H1 (cell line): ENCODE data around the gene SEC16A. TPM values are rescaled to one million over a fixed set of nuclear protein-coding genes. Genes with fewer than 3 reads are reported as not detected.

Source experiments
- CTCF ChIA-PET: fragments of 300-600 bp; sonication (Branson Sonifier 250); formaldehyde crosslinking; loops from one replicate; lab custom pipeline; 2021; ENCODE audit not compliant: partially characterized antibody; lab: Charles Lee
- POLR2A ChIA-PET: fragments of 300-600 bp; sonication (Branson Sonifier 250); formaldehyde crosslinking; loops from one replicate; lab custom pipeline; 2021; ENCODE audit warnings: inconsistent platforms; ENCODE audit not compliant: partially characterized antibody; lab: Charles Lee
- DNase-seq, 2 experiments: peaks; one replicate each; pipeline versions ENCODE4 v3.0.0 to v3.0.0-alpha.2; 2010 to 2022; ENCODE audit warnings: low spot score in 2 of 2, low read depth in 1 of 2, mixed read lengths in 1 of 2
- FAIRE-seq: peaks from 2 replicates; lab custom pipeline; 2011; peaks lifted over from hg19 to GRCh38; lab: Jason Lieb, UNC
- H2AFZ ChIP-seq: 2 replicates; pipeline ENCODE4 v1.8.1; 2012; ENCODE audit warnings: low read length, inconsistent platforms
- H2AK5ac ChIP-seq: 2 replicates; pipeline ENCODE4 v1.6.1; 2013; ENCODE audit warnings: low read depth, low read length
- H2BK120ac ChIP-seq: replicated peaks from 2 replicates; pipeline ENCODE3; 2013; ENCODE audit warnings: low read depth, low read length, inconsistent platforms
- H2BK12ac ChIP-seq: 2 replicates; pipeline ENCODE4 v1.6.1; 2013; ENCODE audit warnings: low read depth, low read length
- H2BK15ac ChIP-seq: 2 replicates; pipeline ENCODE4 v1.6.1; 2013; ENCODE audit warnings: low read length
- H2BK20ac ChIP-seq: 2 replicates; pipeline ENCODE4 v1.6.1; 2013; ENCODE audit warnings: low read length
- H2BK5ac ChIP-seq: 2 replicates; pipeline ENCODE4 v1.6.1; 2013; ENCODE audit warnings: low read depth, low read length
- H3K14ac ChIP-seq: 2 replicates; pipeline ENCODE4 v1.6.1; 2013; ENCODE audit warnings: inconsistent platforms; ENCODE audit not compliant: insufficient read length
- H3K18ac ChIP-seq: 2 replicates; pipeline ENCODE4 v1.6.1; 2013; ENCODE audit warnings: low read length; ENCODE audit errors: extremely low read depth
- H3K23ac ChIP-seq: 2 replicates; pipeline ENCODE4 v1.6.1; 2013; ENCODE audit warnings: inconsistent platforms; ENCODE audit not compliant: insufficient read length
- H3K23me2 ChIP-seq: 2 replicates; pipeline ENCODE4 v1.6.1; 2013; ENCODE audit warnings: low read depth, low read length
- H3K27ac ChIP-seq: 2 replicates; pipeline ENCODE4 v1.6.1; 2011; ENCODE audit warnings: low read depth, low read length, inconsistent platforms
- H3K27me3 ChIP-seq, 4 experiments: replicated peaks in 1 of 4; 1 replicate in 1 of 4; 2 replicates in 3 of 4; pipeline versions ENCODE4 v1.6.1 to v1.8.1; 2011 to 2013; ENCODE audit warnings: low read length in 3 of 4, mild to moderate bottlenecking in 3 of 4, inconsistent platforms in 2 of 4, mixed read lengths in 2 of 4, moderate library complexity in 1 of 4; ENCODE audit not compliant: control insufficient read depth in 3 of 4, insufficient read depth in 3 of 4; ENCODE audit errors: extremely low read depth in 1 of 4
- H3K36me3 ChIP-seq, 4 experiments: 2 replicates each; pipeline versions ENCODE4 v1.6.1 to v1.8.1; 2011 to 2013; ENCODE audit warnings: mild to moderate bottlenecking in 4 of 4, low read length in 3 of 4, moderate library complexity in 2 of 4, control low read depth in 1 of 4, inconsistent platforms in 1 of 4; ENCODE audit not compliant: insufficient read depth in 4 of 4, control insufficient read depth in 2 of 4
- H3K4ac ChIP-seq: replicated peaks from 2 replicates; pipeline ENCODE3; 2013; ENCODE audit warnings: low read length, low read depth, mixed read lengths, inconsistent platforms; ENCODE audit not compliant: insufficient read length
- H3K4me1 ChIP-seq, 4 experiments: replicated peaks in 1 of 4; 1 replicate in 1 of 4; 2 replicates in 3 of 4; pipeline versions ENCODE4 v1.6.1 to v1.8.1; 2011 to 2013; ENCODE audit warnings: low read length in 3 of 4, inconsistent platforms in 2 of 4, mixed read lengths in 1 of 4; ENCODE audit not compliant: insufficient read depth in 4 of 4, control insufficient read depth in 3 of 4
- H3K4me2 ChIP-seq, 2 experiments: 2 replicates each; pipeline versions ENCODE4 v1.6.1 to v1.8.1; 2011 to 2013; ENCODE audit warnings: low read depth in 2 of 2, low read length in 2 of 2, control low read depth in 1 of 2, inconsistent platforms in 1 of 2, mild to moderate bottlenecking in 1 of 2; ENCODE audit not compliant: insufficient read depth in 1 of 2
- H3K4me3 ChIP-seq, 4 experiments: fragments of 200-600, 300-600 bp in 1 of 4; sonication (generic), shearing (Covaris generic), sonication (Bioruptor Twin) in 1 of 4; 2 replicates each; pipeline versions ENCODE4 v1.5.1 to v1.8.1; 2011 to 2016; ENCODE audit warnings: low read length in 4 of 4, low read depth in 3 of 4, control low read depth in 2 of 4, inconsistent platforms in 2 of 4, mild to moderate bottlenecking in 2 of 4, mixed read lengths in 1 of 4, moderate library complexity in 1 of 4; ENCODE audit not compliant: insufficient read depth in 2 of 4; ENCODE audit errors: extremely low read depth in 1 of 4
- H3K56ac ChIP-seq: replicated peaks from 2 replicates; pipeline ENCODE3; 2013; ENCODE audit warnings: low read depth, mild to moderate bottlenecking, mixed read lengths, low read length, inconsistent platforms; ENCODE audit not compliant: insufficient read length
- H3K79me1 ChIP-seq: 2 replicates; pipeline ENCODE4 v1.6.1; 2013; ENCODE audit warnings: low read depth, low read length, control low read depth
- H3K79me2 ChIP-seq, 2 experiments: 2 replicates each; pipeline versions ENCODE4 v1.6.1 to v1.8.1; 2012 to 2013; ENCODE audit warnings: low read length in 2 of 2, mild to moderate bottlenecking in 2 of 2, inconsistent platforms in 1 of 2; ENCODE audit not compliant: insufficient read depth in 2 of 2, control insufficient read depth in 1 of 2
- H3K9ac ChIP-seq, 4 experiments: replicated peaks in 1 of 4; 1 replicate in 1 of 4; 2 replicates in 3 of 4; pipeline versions ENCODE4 v1.6.1 to v1.8.1; 2011 to 2013; ENCODE audit warnings: low read depth in 3 of 4, low read length in 3 of 4, control low read depth in 2 of 4, mild to moderate bottlenecking in 2 of 4, moderate library complexity in 2 of 4, inconsistent platforms in 1 of 4; ENCODE audit errors: extremely low read depth in 1 of 4
- H3K9me3 ChIP-seq, 2 experiments: 2 replicates each; pipeline versions ENCODE4 v1.6.1 to v1.8.1; 2012 to 2013; ENCODE audit warnings: mild to moderate bottlenecking in 2 of 2, moderate library complexity in 2 of 2, control low read depth in 1 of 2, inconsistent platforms in 1 of 2, low read depth in 1 of 2, low read length in 1 of 2, mixed read lengths in 1 of 2; ENCODE audit not compliant: insufficient read depth in 2 of 2
- H4K20me1 ChIP-seq, 2 experiments: replicated peaks in 1 of 2; 2 replicates each; pipeline versions ENCODE3 to v1.8.1; 2011 to 2013; ENCODE audit warnings: inconsistent platforms in 2 of 2, low read length in 2 of 2, mild to moderate bottlenecking in 1 of 2; ENCODE audit not compliant: insufficient read depth in 2 of 2, control insufficient read depth in 1 of 2
- H4K5ac ChIP-seq: 2 replicates; pipeline ENCODE4 v1.6.1; 2013; ENCODE audit warnings: low read length, low read depth, mixed read lengths, inconsistent platforms; ENCODE audit not compliant: insufficient read length
- H4K8ac ChIP-seq: 2 replicates; pipeline ENCODE4 v1.8.0; 2013; ENCODE audit warnings: mild to moderate bottlenecking, moderate library complexity, low read length, inconsistent platforms; ENCODE audit not compliant: insufficient read depth; ENCODE audit errors: extremely low read depth
- H4K91ac ChIP-seq: replicated peaks from 2 replicates; pipeline ENCODE3; 2013; ENCODE audit warnings: low read length, mixed read lengths, inconsistent platforms; ENCODE audit not compliant: insufficient read length
- BACH1 ChIP-seq: IDR thresholded peaks from 2 replicates; pipeline ENCODE4 v1.6.1; 2012; ENCODE audit warnings: low read length, improper control_type of control experiment
- BRCA1 ChIP-seq: IDR thresholded peaks from 2 replicates; pipeline ENCODE4 v1.6.1; 2012; ENCODE audit warnings: low read depth, low read length, improper control_type of control experiment
- EGR1 ChIP-seq: IDR thresholded peaks from 2 replicates; pipeline ENCODE4 v1.6.1; 2011; ENCODE audit warnings: low read depth, low read length, borderline replicate concordance
- EP300 ChIP-seq, 2 experiments: IDR thresholded peaks; 1 replicate in 1 of 2; 2 replicates in 1 of 2; pipeline ENCODE4 v1.6.1; 2011 to 2012; ENCODE audit warnings: low read depth in 2 of 2, low read length in 2 of 2, mild to moderate bottlenecking in 2 of 2, borderline replicate concordance in 1 of 2, inconsistent platforms in 1 of 2, moderate library complexity in 1 of 2
- MAFK ChIP-seq: IDR thresholded peaks from 2 replicates; pipeline ENCODE4 v1.6.1; 2012; ENCODE audit warnings: low read depth, mild to moderate bottlenecking, improper control_type of control experiment, low read length
- SAP30 ChIP-seq: fragments of 300-600 bp; sonication (generic); IDR thresholded peaks from 2 replicates; pipeline ENCODE4 v1.7.1; 2012; ENCODE audit warnings: low read length, moderate library complexity, mild to moderate bottlenecking, inconsistent platforms; ENCODE audit not compliant: insufficient read depth, insufficient replicate concordance
- SIN3A ChIP-seq, 2 experiments: IDR thresholded peaks in 1 of 2; conservative IDR thresholded peaks in 1 of 2; 2 replicates each; pipeline ENCODE4 v1.6.1; 2011 to 2012; ENCODE audit warnings: low read length in 2 of 2, improper control_type of control experiment in 1 of 2, low read depth in 1 of 2, mild to moderate bottlenecking in 1 of 2
- SUZ12 ChIP-seq: fragments of 200-600 bp; sonication (generic); IDR thresholded peaks from 2 replicates; pipeline ENCODE4 v1.6.1; 2012; ENCODE audit warnings: mild to moderate bottlenecking, inconsistent platforms, low read length, moderate library complexity, mixed read lengths
- TBP ChIP-seq: IDR thresholded peaks from 2 replicates; pipeline ENCODE4 v1.6.1; 2011; ENCODE audit warnings: low read depth, low read length, improper control_type of control experiment
- TCF12 ChIP-seq: IDR thresholded peaks from 2 replicates; pipeline ENCODE4 v1.6.1; 2011; ENCODE audit warnings: low read depth, mild to moderate bottlenecking, low read length
- YY1 ChIP-seq: IDR thresholded peaks from 2 replicates; pipeline ENCODE4 v1.6.1; 2011; ENCODE audit warnings: low read depth, mild to moderate bottlenecking, low read length
- WGBS, 2 experiments: shearing (Covaris generic) in 1 of 2; methylation state at CpG; one replicate each; pipeline versions ENCODE4 v1.1.6 to v1.1.7; 2013 to 2015; ENCODE audit warnings: low lambda C conversion rate in 2 of 2, mixed read lengths in 2 of 2, inconsistent platforms in 1 of 2, low coverage in 1 of 2, missing lambda C conversion rate in 1 of 2; ENCODE audit not compliant: insufficient replicate concordance in 2 of 2, insufficient coverage in 1 of 2, insufficient read length in 1 of 2; ENCODE audit errors: extremely low coverage in 1 of 2, missing lambda C conversion rate in 1 of 2; 5-methylcytosine and 5-hydroxymethylcytosine counted together
- polyA plus RNA-seq, 7 experiments: library from polyadenylated mRNA; depleted of rRNA in 3 of 7; stranded (reverse) in 5 of 7; unstranded in 2 of 7; fragments of >200 nt in 5 of 7; fragments of 200-250 nt in 2 of 7; gene quantifications; 1 replicate in 5 of 7; 2 replicates in 1 of 7; 4 replicates in 1 of 7; pipeline versions ENCODE4 v1.2.1 to v1.2.3, GENCODE V29; 2011 to 2013; ENCODE audit warnings: missing spikeins in 2 of 7, mixed read lengths in 2 of 7
- total RNA-seq: library from RNA; stranded (reverse); fragmentation: NEBNext Ultra II Directional; extraction: Animal tissue kit (Norgen Biotek cat#: 25700); gene quantifications from 2 replicates; pipeline ENCODE4 v1.2.1, GENCODE V29; 2021

The SEC16A gene
- total and polyA plus RNA-seq, 2 of the 8 experiments (the other 6 are each of a cell fraction or from before 2014, with no cell fraction given): 21.6 to 49.0 TPM

- H2BK20ac ChIP-seq: no peak overlapping the region
- TF ChIP-seq SIN3A (conservative IDR thresholded peaks at IDR 0.05 in 1 of 2, IDR thresholded peaks at IDR 0.05 in 1 of 2; ENCODE audit: low read depth in 1 of 2, low read length in 2 of 2): no peak
- no peak for TF ChIP-seq MAFK
- TF ChIP-seq TCF12: no peak
- no peak for TF ChIP-seq SAP30
- TF ChIP-seq BACH1: no peak
- no peak for TF ChIP-seq YY1
- no peak for TF ChIP-seq SUZ12
- TF ChIP-seq EGR1: no peak
- no peak for TF ChIP-seq EP300 (IDR thresholded peaks at IDR 0.05; ENCODE audit: borderline replicate concordance in 1 of 2, low read depth in 2 of 2, low read length in 2 of 2)
- no peak for TF ChIP-seq BRCA1
- no peak for TF ChIP-seq TBP
Measured at GRCh38 chr9:136505406-136506403, 22.9 kb upstream of the SEC16A start.

More at GRCh38 chr9:136505406-136506403, 22.9 kb upstream of the SEC16A start:
- ChIA-PET POLR2A (interaction anchor here (2.1 kb wide), 1 partner anchor 12 kb away, joined by 6 read pairs; no protein-coding TSS in a partner anchor), CTCF (interaction anchor here (0.7 to 1.9 kb wide), 6 partner anchors 17 to 800 kb away, joined by 3 to 20 read pairs (median 4); no protein-coding TSS in a partner anchor)
- H2BK15ac ChIP-seq: no peak overlapping the region
- no peak overlapping the region for H3K9ac ChIP-seq
- no peak overlapping the region for H2BK5ac ChIP-seq
- 98% methylated on average over 40 of the region's 51 CpGs; no CpG with 5 or more reads in 1 of the 2 experiments for WGBS, 2 experiments
- no peak overlapping the region for H3K4me2 ChIP-seq
- no peak overlapping the region for H4K91ac ChIP-seq
- no peak overlapping the region for H3K56ac ChIP-seq
- no peaks in the 10 kb centered on the region for H3K23me2 ChIP-seq
- H3K18ac ChIP-seq: no peak overlapping the region
- no peaks in the 10 kb centered on the region for H3K79me2 ChIP-seq
- no peak overlapping the region for H2AK5ac ChIP-seq
- no peak overlapping the region for H2BK120ac ChIP-seq
- H2BK12ac ChIP-seq: no peak overlapping the region
- H3K79me1 ChIP-seq: no peaks in the 10 kb centered on the region
- FAIRE-seq: no peak
- no peak overlapping the region for H3K23ac ChIP-seq
- no peak overlapping the region for H3K4me3 ChIP-seq
- no peaks in the 10 kb centered on the region for H3K4me1 ChIP-seq
- no peak overlapping the region for H3K4ac ChIP-seq
- H2AFZ ChIP-seq: no peak overlapping the region
- H3K14ac ChIP-seq: no peak overlapping the region
- H4K8ac ChIP-seq: peak overlapping the region; percentile 51
- H3K27ac ChIP-seq: no peak overlapping the region
- H3K9me3 ChIP-seq: no peaks in the 10 kb centered on the region
- no peaks in the 10 kb centered on the region for H3K27me3 ChIP-seq
- H3K36me3 ChIP-seq: peaks cover 34 to 90% (median 53%) of the 10 kb centered on the region in 4 experiments
- H4K5ac ChIP-seq: no peak overlapping the region
- H4K20me1 ChIP-seq: peaks cover 0 to 18% of the 10 kb centered on the region in 2 experiments
- DNase-seq: no peak
